ENCODE results near the gene CACNA2D3.

CACNA2D3 gene

GRCh38 chr3:54212723-54213122 is 90.4 kb downstream of the CACNA2D3 start:
- H3K9ac ChIP-seq, result no peak overlapping the region
- no peak overlapping the region for H3K4me2 ChIP-seq (ENCODE audit: low read length)
- no peaks in the 10 kb centered on the region for H3K36me3 ChIP-seq (ENCODE audit: control insufficient read depth, insufficient read depth, low read length)
- no peaks in the 10 kb centered on the region for H3K79me2 ChIP-seq
- TF ChIP-seq, protein P1, sequence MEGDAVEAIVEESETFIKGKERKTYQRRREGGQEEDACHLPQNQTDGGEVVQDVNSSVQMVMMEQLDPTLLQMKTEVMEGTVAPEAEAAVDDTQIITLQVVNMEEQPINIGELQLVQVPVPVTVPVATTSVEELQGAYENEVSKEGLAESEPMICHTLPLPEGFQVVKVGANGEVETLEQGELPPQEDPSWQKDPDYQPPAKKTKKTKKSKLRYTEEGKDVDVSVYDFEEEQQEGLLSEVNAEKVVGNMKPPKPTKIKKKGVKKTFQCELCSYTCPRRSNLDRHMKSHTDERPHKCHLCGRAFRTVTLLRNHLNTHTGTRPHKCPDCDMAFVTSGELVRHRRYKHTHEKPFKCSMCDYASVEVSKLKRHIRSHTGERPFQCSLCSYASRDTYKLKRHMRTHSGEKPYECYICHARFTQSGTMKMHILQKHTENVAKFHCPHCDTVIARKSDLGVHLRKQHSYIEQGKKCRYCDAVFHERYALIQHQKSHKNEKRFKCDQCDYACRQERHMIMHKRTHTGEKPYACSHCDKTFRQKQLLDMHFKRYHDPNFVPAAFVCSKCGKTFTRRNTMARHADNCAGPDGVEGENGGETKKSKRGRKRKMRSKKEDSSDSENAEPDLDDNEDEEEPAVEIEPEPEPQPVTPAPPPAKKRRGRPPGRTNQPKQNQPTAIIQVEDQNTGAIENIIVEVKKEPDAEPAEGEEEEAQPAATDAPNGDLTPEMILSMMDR (IDR thresholded peaks at IDR 0.05), result no peak
- H3K9me3 ChIP-seq (ENCODE audit: control insufficient read depth, low read length), result no peaks in the 10 kb centered on the region
- no peak overlapping the region for H3K27ac ChIP-seq
- no peaks in the 10 kb centered on the region for H3K27me3 ChIP-seq (ENCODE audit: control insufficient read depth, insufficient read depth, low read length)
- no peak overlapping the region for H2AFZ ChIP-seq
- H3K4me1 ChIP-seq, result peaks cover 3% of the 10 kb centered on the region
- no peak overlapping the region for H3K4me3 ChIP-seq (ENCODE audit: low read depth, low read length)

DNA sequence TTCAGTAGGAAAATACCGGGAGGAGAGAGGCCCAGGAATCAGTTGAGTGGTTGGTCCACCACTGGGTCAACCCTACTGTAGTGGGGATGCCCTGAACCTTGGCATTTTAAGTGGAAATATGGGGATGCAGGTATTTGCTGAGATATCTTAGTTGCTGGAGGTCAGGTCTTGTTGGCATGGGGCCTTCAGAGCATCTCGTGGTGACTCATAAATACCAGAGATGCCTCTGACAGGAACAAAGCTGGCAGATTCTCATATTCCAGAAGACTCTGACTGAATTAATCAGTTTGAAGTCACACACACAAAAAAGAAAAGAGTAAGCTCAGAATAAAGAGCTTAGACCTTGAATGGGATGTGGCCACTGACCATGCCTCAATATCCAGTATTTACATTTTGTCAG is 91.6 kb downstream of the CACNA2D3 start:
- Histone ChIP-seq H3K79me2 (no peaks in the 10 kb centered on the region), H3K4me2 (ENCODE audit: low read length) (no peak overlapping the region), H3K27me3 (ENCODE audit: control insufficient read depth, insufficient read depth, low read length) (no peaks in the 10 kb centered on the region), H3K9me3 (ENCODE audit: control insufficient read depth, low read length) (no peaks in the 10 kb centered on the region), H3K9ac (no peak overlapping the region), H2AFZ (no peak overlapping the region), H3K4me3 (ENCODE audit: low read depth, low read length) (no peak overlapping the region), H3K36me3 (ENCODE audit: control insufficient read depth, insufficient read depth, low read length) (no peaks in the 10 kb centered on the region), H3K27ac (no peak overlapping the region), H3K4me1 (peaks cover 3% of the 10 kb centered on the region)
- TF ChIP-seq, protein P1 (IDR thresholded peaks at IDR 0.05), result no peak

DNA sequence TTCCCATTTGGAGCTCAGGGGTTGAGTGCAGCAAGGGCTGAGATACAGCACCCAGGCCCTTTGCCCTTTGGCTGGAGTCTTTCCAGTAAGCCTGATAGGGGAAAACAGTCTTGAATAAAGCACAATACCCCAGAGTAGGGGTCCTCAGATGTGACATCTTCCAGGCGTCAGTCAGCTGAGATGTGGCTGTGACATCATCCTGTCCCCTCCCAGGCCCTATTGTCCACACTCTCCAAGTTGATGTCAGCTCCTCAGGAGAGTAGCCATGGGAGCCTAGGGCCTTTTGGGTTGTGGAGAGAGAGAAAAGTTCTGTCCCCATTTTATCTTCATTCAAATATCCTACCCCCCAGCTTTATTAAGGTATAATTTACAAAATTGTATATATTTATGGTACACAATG is 92.5 kb downstream of the CACNA2D3 start:
- no peaks in the 10 kb centered on the region for H3K27me3 ChIP-seq (ENCODE audit: control insufficient read depth, insufficient read depth, low read length)
- no peak overlapping the region for H2AFZ ChIP-seq
- H3K4me2 ChIP-seq (ENCODE audit: low read length), result no peak overlapping the region
- no peaks in the 10 kb centered on the region for H3K36me3 ChIP-seq (ENCODE audit: control insufficient read depth, insufficient read depth, low read length)
- H3K4me3 ChIP-seq (ENCODE audit: low read depth, low read length), result no peak overlapping the region
- no peaks in the 10 kb centered on the region for H3K79me2 ChIP-seq
- H3K4me1 ChIP-seq, result peaks cover 3% of the 10 kb centered on the region
- H3K9ac ChIP-seq, result no peak overlapping the region
- H3K27ac ChIP-seq, result no peak overlapping the region
- H3K9me3 ChIP-seq (ENCODE audit: control insufficient read depth, low read length), result no peaks in the 10 kb centered on the region
- TF ChIP-seq, protein P1 (IDR thresholded peaks at IDR 0.05), result no peak

- H3K9me3 ChIP-seq (ENCODE audit: control insufficient read depth, low read length), result no peaks in the 10 kb centered on the region
- no peak overlapping the region for H3K27ac ChIP-seq
- TF ChIP-seq, protein P1 (IDR thresholded peaks at IDR 0.05), result no peak
- H3K4me1 ChIP-seq, result peaks cover 3% of the 10 kb centered on the region
- no peaks in the 10 kb centered on the region for H3K36me3 ChIP-seq (ENCODE audit: control insufficient read depth, insufficient read depth, low read length)
- H3K27me3 ChIP-seq (ENCODE audit: control insufficient read depth, insufficient read depth, low read length), result no peaks in the 10 kb centered on the region
- no peak overlapping the region for H3K9ac ChIP-seq
- H3K4me2 ChIP-seq (ENCODE audit: low read length), result no peak overlapping the region
- no peaks in the 10 kb centered on the region for H3K79me2 ChIP-seq
- H3K4me3 ChIP-seq (ENCODE audit: low read depth, low read length), result no peak overlapping the region
- H2AFZ ChIP-seq, result no peak overlapping the region
Observed at GRCh38 chr3:54215521-54215920, 93.2 kb downstream of the CACNA2D3 start.

DNA sequence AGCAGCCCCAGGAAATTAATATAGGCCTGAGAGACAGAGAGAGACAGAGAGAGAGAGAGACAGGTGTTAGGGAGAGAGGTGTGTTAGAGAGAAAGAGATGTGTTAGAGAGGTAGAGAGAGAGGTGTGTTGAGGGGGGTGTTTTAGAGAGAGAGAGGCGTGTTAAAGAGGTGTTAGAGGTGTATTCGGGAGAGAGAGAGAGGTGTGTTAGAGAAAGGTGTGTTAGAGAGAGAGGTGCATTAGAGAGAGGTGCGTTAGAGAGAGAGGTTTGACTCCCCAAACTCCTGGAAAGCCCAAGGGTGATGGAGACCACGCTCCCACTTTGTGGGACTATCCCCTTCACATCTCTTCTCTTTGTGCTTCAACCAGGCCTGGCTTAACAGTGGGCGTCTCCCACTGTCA is 95.5 kb downstream of the CACNA2D3 start:
- no peaks in the 10 kb centered on the region for H3K27me3 ChIP-seq (ENCODE audit: control insufficient read depth, insufficient read depth, low read length)
- no peak overlapping the region for H3K27ac ChIP-seq
- H3K4me2 ChIP-seq (ENCODE audit: low read length), result no peak overlapping the region
- H2AFZ ChIP-seq, result no peak overlapping the region
- H3K79me2 ChIP-seq, result no peaks in the 10 kb centered on the region
- TF ChIP-seq, protein P1 (IDR thresholded peaks at IDR 0.05), result no peak
- H3K9ac ChIP-seq, result no peak overlapping the region
- no peaks in the 10 kb centered on the region for H3K36me3 ChIP-seq (ENCODE audit: control insufficient read depth, insufficient read depth, low read length)
- H3K4me1 ChIP-seq, result peaks cover 3% of the 10 kb centered on the region
- no peaks in the 10 kb centered on the region for H3K9me3 ChIP-seq (ENCODE audit: control insufficient read depth, low read length)
- no peak overlapping the region for H3K4me3 ChIP-seq (ENCODE audit: low read depth, low read length)

All from parathyroid adenoma (tissue), 2 donors.